CD4-positive, alpha-beta T cell (primary cell): ENCODE results near the gene MAP1LC3B. TPM values are rescaled to one million over a fixed set of nuclear protein-coding genes. Genes with fewer than 3 reads are reported as not detected.
"Not testable (repeated sequence)": the region's sequence is repeated elsewhere in the genome, so short reads cannot be mapped to it uniquely, and the experiment has no call there.

Experiments used
- ATAC-seq: fragments of 200-7000 bp; cut with Tn5 transposase; one replicate; pipeline ENCODE4 v1.10.0; 2022; ENCODE audit warnings: mild to moderate bottlenecking; ENCODE audit not compliant: poor library complexity
- CTCF ChIA-PET: fragments of 350-600 bp; sonication (Branson Sonifier 250); formaldehyde crosslinking; loops from one replicate; lab custom pipeline; 2021; ENCODE audit warnings: antibody characterized with exemption, inconsistent platforms; lab: Charles Lee
- POLR2A ChIA-PET: fragments of 350-600 bp; sonication (Branson Sonifier 250); formaldehyde crosslinking; loops from one replicate; lab custom pipeline; 2021; ENCODE audit warnings: antibody characterized with exemption, inconsistent platforms; lab: Charles Lee
- DNase-seq, 14 experiments: peaks; one replicate each; pipeline ENCODE4 v3.0.0-alpha.2; 2013 to 2020; ENCODE audit warnings: mixed read lengths in 2 of 14
- H3K27ac ChIP-seq, 2 donors: one replicate each; pipeline versions ENCODE4 v1.5.1 to v1.7.0; 2013; ENCODE audit warnings: low read length in 2 of 2, low read depth in 1 of 2, mild to moderate bottlenecking in 1 of 2
- H3K27me3 ChIP-seq, 2 experiments: 1 replicate in 1 of 2; 2 replicates in 1 of 2; pipeline versions ENCODE4 v1.6.1 to v1.7.0; 2013; ENCODE audit warnings: low read length in 2 of 2, control low read depth in 1 of 2, mild to moderate bottlenecking in 1 of 2, moderate library complexity in 1 of 2; ENCODE audit not compliant: insufficient read depth in 2 of 2, control insufficient read depth in 1 of 2
- H3K36me3 ChIP-seq: one replicate; pipeline ENCODE4 v1.6.1; 2013; ENCODE audit warnings: low read length, control low read depth; ENCODE audit not compliant: insufficient read depth
- H3K4me1 ChIP-seq: one replicate; pipeline ENCODE4 v1.6.1; 2013; ENCODE audit warnings: low read length, control low read depth; ENCODE audit not compliant: insufficient read depth
- H3K4me3 ChIP-seq: one replicate; pipeline ENCODE4 v1.5.1; 2013; ENCODE audit warnings: mild to moderate bottlenecking, low read length, moderate library complexity
- H3K9me3 ChIP-seq, 2 experiments: 1 replicate in 1 of 2; 2 replicates in 1 of 2; pipeline versions ENCODE4 v1.6.1 to v1.7.0; 2013; ENCODE audit warnings: low read length in 2 of 2, mild to moderate bottlenecking in 2 of 2, control low read depth in 1 of 2, moderate library complexity in 1 of 2; ENCODE audit not compliant: control insufficient read depth in 1 of 2, insufficient read depth in 1 of 2
- H3K27ac Mint-ChIP-seq: one replicate; pipeline ENCODE4 v1.8.0; 2020; ENCODE audit warnings: mixed read lengths
- H3K27me3 Mint-ChIP-seq: one replicate; pipeline ENCODE4 v1.8.0; 2021; ENCODE audit warnings: mixed read lengths
- H3K36me3 Mint-ChIP-seq: one replicate; pipeline ENCODE4 v1.8.0; 2021; ENCODE audit warnings: low read depth, mixed read lengths
- H3K4me1 Mint-ChIP-seq: one replicate; pipeline ENCODE4 v1.8.0; 2021; ENCODE audit warnings: low read depth, mixed read lengths
- H3K4me3 Mint-ChIP-seq: one replicate; pipeline ENCODE4 v1.8.0; 2020; ENCODE audit warnings: mild to moderate bottlenecking, mixed read lengths
- H3K9me3 Mint-ChIP-seq: one replicate; pipeline ENCODE4 v1.8.0; 2020; ENCODE audit warnings: mixed read lengths
- CTCF ChIP-seq: fragments of 200-600 bp; IDR thresholded peaks from one replicate; pipeline ENCODE4 v1.8.0; 2022; ENCODE audit warnings: antibody characterized with exemption, mild to moderate bottlenecking
- intact Hi-C, 2 experiments: fragments of 100-400 bp; cut with DNase I in 1 of 2; cut with micrococcal nuclease in 1 of 2; formaldehyde crosslinking; loops; one replicate each; pipeline versions ENCODE4 v1.15.1 to v1.9.0; 2023 to 2025; cut with DNase I, micrococcal nuclease
- total RNA-seq, 174 experiments: library from RNA in 2 of 174; stranded (reverse) in 2 of 174; gene quantifications; one replicate each; pipeline ENCODE4 v1.2.3 and lab custom pipeline; 2021 to 2026

Gene MAP1LC3B
- total RNA-seq, 2 experiments from 2014 or later: 92.4 to 96.6 TPM

DNA sequence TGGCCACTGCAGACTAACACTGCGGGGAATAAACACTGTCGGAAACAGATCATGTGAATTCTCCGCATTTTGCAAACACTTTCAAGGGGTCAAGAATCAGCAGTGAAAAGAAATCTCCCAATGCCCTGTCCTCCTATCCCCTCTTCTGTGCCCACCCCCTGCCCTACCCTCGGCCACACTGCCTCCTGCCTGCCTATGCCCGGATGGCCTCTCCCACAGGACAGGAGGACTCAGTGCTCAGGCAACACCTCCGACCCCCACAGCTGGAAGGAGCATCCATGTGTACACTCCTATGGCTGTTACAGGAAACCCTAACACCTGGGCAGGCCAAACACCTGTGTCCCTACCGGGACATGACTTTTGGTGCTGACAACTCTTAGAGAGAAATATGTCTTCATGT lies 33.0 kb upstream of the MAP1LC3B start:
- H3K9me3 Mint-ChIP-seq: no peaks in the 10 kb centered on the region
- DNase-seq: no peak
- no peak overlapping the region for H3K27ac Mint-ChIP-seq
- no peak overlapping the region for H3K27ac ChIP-seq
- peaks cover 56% of the 10 kb centered on the region for H3K36me3 ChIP-seq
- H3K36me3 Mint-ChIP-seq: peaks cover 70% of the 10 kb centered on the region
- H3K4me1 Mint-ChIP-seq: no peaks in the 10 kb centered on the region
- H3K4me1 ChIP-seq: peaks cover 2% of the 10 kb centered on the region
- ChIA-PET CTCF (no interaction called here), POLR2A (no interaction called here)
- no peak for TF ChIP-seq CTCF
- H3K4me3 Mint-ChIP-seq: no peak overlapping the region
- H3K4me3 ChIP-seq: no peak overlapping the region
- intact Hi-C loops: no loop called here
- no peaks in the 10 kb centered on the region for H3K9me3 ChIP-seq
- no peaks in the 10 kb centered on the region for H3K27me3 Mint-ChIP-seq
- no peak for ATAC-seq
- H3K27me3 ChIP-seq: no peaks in the 10 kb centered on the region

DNA sequence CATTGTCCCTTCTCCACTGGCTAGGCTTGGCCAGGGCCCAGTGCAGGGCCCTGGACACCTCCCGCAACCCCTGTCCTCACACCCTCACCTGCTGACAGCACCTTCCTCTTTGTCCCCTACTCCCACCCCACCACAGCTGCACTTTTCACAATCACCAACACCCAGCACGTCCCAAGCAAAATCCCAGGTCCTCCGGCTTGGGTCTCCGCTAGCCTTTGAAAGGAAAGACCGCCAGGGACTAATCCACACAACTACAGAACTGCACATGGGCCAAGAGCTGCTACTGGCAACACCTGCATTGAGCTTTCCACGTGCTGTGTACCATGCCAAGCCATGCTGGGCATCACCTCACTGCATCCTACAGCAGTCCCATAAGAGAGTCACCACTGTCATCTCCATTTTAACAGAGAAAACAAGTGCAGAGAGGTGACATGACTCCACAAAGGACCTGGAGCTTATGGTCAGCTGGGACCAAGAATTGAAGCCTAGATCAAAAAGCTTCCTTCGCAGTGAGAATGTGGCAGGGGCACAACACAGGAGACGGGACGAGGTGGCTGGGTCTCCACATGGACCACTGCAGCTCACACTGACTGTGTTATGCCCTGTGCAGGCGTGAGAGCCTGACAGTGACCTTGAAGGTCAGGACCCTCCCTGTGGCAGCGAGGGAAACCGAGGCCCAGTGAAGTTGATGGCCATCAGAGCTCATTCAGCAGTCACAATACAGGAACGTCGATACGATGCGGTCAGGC lies 31.1 kb upstream of the MAP1LC3B start:
- ATAC-seq (no peak), DNase-seq (no peak)
- H3K27me3 ChIP-seq: no peaks in the 10 kb centered on the region
- intact Hi-C loops: no loop called here
- ChIA-PET POLR2A (interaction anchor here (0.6 kb wide), 1 partner anchor 33 kb away, joined by 3 read pairs; no protein-coding TSS in a partner anchor), CTCF (interaction anchor here (0.6 kb wide), 1 partner anchor 105 kb away, joined by 3 read pairs; no protein-coding TSS in a partner anchor)
- Mint-ChIP-seq H3K9me3 (no peaks in the 10 kb centered on the region), H3K27ac (no peak overlapping the region), H3K4me3 (no peak overlapping the region), H3K4me1 (peaks cover 10% of the 10 kb centered on the region), H3K27me3 (no peaks in the 10 kb centered on the region), H3K36me3 (peaks cover 73% of the 10 kb centered on the region)
- TF ChIP-seq CTCF: no peak
- H3K27ac ChIP-seq: no peak overlapping the region
- H3K4me1 ChIP-seq: peaks cover 12% of the 10 kb centered on the region
- H3K4me3 ChIP-seq: no peak overlapping the region
- no peaks in the 10 kb centered on the region for H3K9me3 ChIP-seq
- H3K36me3 ChIP-seq: peaks cover 62% of the 10 kb centered on the region

DNA sequence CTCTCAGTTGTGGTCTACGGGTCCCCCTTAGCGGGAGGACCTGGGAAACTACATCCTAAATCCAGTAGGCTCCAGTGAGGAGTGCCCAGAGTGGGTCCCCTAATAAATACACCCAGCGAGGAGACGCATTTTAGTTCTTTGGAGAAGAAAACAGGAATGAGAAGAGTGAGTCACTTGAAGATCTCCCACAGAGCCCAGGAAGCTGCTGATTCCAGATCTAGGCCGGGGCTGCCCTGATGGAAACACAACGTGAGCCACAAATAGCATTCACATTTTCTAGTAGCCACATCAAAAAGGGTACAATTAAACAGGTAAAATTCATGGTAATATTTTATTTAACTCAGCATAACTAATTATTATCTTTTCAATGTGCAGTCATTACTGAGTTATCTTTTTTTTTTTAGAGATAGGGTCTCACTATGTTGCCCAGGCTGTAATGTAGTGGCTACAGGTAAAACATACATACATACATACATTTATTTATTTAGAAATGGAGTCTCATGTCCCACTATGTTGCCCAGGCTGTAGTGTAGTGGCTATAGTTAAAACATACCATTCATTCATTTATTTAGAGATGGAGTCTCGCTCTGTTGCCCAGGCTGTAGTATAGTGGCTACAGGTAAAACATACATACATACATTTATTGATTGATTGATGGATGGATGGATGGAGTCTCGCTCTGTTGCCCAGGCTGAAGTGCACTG lies 30.1 kb upstream of the MAP1LC3B start:
- Mint-ChIP-seq H3K27ac (no peak overlapping the region), H3K4me1 (peaks cover 16% of the 10 kb centered on the region), H3K36me3 (peaks cover 71% of the 10 kb centered on the region), H3K4me3 (no peak overlapping the region), H3K27me3 (no peaks in the 10 kb centered on the region), H3K9me3 (no peaks in the 10 kb centered on the region)
- H3K27me3 ChIP-seq: no peaks in the 10 kb centered on the region
- ChIA-PET POLR2A (no interaction called here), CTCF (no interaction called here)
- DNase-seq (no peak), ATAC-seq (no peak)
- H3K27ac ChIP-seq: no peak overlapping the region
- H3K4me3 ChIP-seq: no peak overlapping the region
- intact Hi-C loops: no loop called here
- peaks cover 12% of the 10 kb centered on the region for H3K4me1 ChIP-seq
- H3K36me3 ChIP-seq: peaks cover 66% of the 10 kb centered on the region
- TF ChIP-seq CTCF: no peak
- no peaks in the 10 kb centered on the region for H3K9me3 ChIP-seq

GRCh38 chr16:87362828-87363559 lies 29.1 kb upstream of the MAP1LC3B start:
- H3K27ac Mint-ChIP-seq, H3K27me3 ChIP-seq, ATAC-seq, H3K9me3 ChIP-seq, H3K4me3 Mint-ChIP-seq, H3K4me3 ChIP-seq, CTCF ChIA-PET, DNase-seq, H3K27me3 Mint-ChIP-seq, H3K27ac ChIP-seq, H3K9me3 Mint-ChIP-seq, intact Hi-C loops: not testable (repeated sequence)
- Histone ChIP-seq H3K36me3 (peaks cover 62% of the 10 kb centered on the region), H3K4me1 (peaks cover 12% of the 10 kb centered on the region)
- POLR2A ChIA-PET: interaction anchor here (1.5 kb wide), 1 partner anchor 21 kb away, joined by 3 read pairs; the partner anchor contains the start of gene FBXO31
- Mint-ChIP-seq H3K4me1 (peaks cover 24% of the 10 kb centered on the region), H3K36me3 (peaks cover 76% of the 10 kb centered on the region)
